ENCODE results near the gene POLR1E. TPM values are rescaled to one million over a fixed set of nuclear protein-coding genes. Genes with fewer than 3 reads are reported as not detected.
A peak's percentile ranks its signal among the peaks of the same experiment; 100 is the strongest.

The POLR1E gene
- total and polyA plus RNA-seq, 12 donors: 5.0 to 28.8 (median 17.5) TPM

GRCh38 chr9:37464006-37464405 lies 21.7 kb upstream of the POLR1E start:
- no peaks in the 10 kb centered on the region for H3K9me3 ChIP-seq
- H3K27me3 ChIP-seq: no peaks in the 10 kb centered on the region
- H3K4me3 ChIP-seq: peak overlapping the region in 9 of 10 donors; percentile 72 to 99 (median 93)
- 22 to 34% methylated on average over 3 of the region's 3 CpGs for WGBS, 2 donors
- H3K4me1 ChIP-seq: peaks cover 2 to 42% (median 34%) of the 10 kb centered on the region in 9 donors
- TF ChIP-seq, protein P1, sequence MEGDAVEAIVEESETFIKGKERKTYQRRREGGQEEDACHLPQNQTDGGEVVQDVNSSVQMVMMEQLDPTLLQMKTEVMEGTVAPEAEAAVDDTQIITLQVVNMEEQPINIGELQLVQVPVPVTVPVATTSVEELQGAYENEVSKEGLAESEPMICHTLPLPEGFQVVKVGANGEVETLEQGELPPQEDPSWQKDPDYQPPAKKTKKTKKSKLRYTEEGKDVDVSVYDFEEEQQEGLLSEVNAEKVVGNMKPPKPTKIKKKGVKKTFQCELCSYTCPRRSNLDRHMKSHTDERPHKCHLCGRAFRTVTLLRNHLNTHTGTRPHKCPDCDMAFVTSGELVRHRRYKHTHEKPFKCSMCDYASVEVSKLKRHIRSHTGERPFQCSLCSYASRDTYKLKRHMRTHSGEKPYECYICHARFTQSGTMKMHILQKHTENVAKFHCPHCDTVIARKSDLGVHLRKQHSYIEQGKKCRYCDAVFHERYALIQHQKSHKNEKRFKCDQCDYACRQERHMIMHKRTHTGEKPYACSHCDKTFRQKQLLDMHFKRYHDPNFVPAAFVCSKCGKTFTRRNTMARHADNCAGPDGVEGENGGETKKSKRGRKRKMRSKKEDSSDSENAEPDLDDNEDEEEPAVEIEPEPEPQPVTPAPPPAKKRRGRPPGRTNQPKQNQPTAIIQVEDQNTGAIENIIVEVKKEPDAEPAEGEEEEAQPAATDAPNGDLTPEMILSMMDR (IDR thresholded peaks at IDR 0.05): no peak
- ATAC-seq (no peak), DNase-seq (no peak)
- peak overlapping the region in 9 of 10 donors; percentile 90 to 99 (median 98) for H3K27ac ChIP-seq
- no peaks in the 10 kb centered on the region for H3K36me3 ChIP-seq
- intact Hi-C loops (cut with DNase I): loop anchor here in 1 of 10 donors (5.0 kb wide), 1 partner anchor 37 kb away; no protein-coding TSS in a partner anchor

GRCh38 chr9:37464426-37465248 lies 21.1 kb upstream of the POLR1E start:
- peak overlapping the region; percentile 90 to 99 (median 97) for H3K27ac ChIP-seq
- TF ChIP-seq, protein P1 (IDR thresholded peaks at IDR 0.05): no peak
- 0% methylated on average over 47 of the region's 47 CpGs for WGBS, 2 donors
- no peaks in the 10 kb centered on the region for H3K9me3 ChIP-seq
- H3K4me1 ChIP-seq: peaks cover 2 to 42% (median 34%) of the 10 kb centered on the region in 9 donors
- intact Hi-C loops (cut with DNase I): loop anchor here in 3 of 10 donors (5.0 kb wide), 2 partner anchors 37 to 42 kb away; partner anchors contain the start of gene GRHPR (in 2 of the 3)
- DNase-seq (peak; percentile 77), ATAC-seq (peak; percentile 39 to 76 (median 60))
- H3K36me3 ChIP-seq: no peaks in the 10 kb centered on the region
- peak overlapping the region; percentile 72 to 99 (median 88) for H3K4me3 ChIP-seq
- H3K27me3 ChIP-seq: no peaks in the 10 kb centered on the region

DNA sequence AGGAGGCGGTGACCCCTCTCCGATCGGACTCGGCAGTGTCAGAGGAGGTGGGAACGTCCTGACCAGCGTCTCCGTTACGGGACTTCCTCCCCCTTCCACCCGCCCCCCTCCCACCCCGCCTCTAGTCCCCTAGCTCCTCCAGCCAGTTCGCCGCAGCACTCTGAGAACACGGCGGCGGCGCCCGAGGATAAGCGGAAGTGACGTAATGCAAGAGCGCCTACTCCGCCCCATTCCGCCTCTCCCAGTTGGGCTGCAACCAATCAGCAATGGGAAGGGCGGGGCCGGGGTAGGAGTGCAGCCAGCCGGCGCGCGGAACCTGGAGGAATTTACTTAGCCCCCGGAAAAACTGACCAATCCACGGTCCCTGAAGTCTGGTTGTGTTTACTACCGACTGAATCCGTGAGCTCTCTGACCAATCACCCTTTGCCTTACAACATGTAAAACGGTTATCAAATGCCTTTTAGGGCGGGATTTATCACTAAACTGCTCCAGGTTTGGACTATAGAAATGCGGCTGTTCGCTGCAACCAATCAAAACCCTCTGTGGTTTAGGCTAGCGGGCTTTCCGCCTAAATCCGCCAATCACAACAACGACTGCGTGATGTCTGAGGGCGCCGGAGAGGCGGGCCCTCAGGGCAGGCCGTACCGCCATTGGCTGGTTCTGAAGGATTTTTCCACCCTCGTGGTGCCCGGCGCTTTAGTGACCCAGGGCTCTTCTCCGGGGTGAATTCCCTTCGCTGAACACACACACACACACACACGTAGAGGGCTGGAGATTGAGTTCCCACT lies 20.3 kb upstream of the POLR1E start, which contains the start of gene ZBTB5:
ZBTB5 (minus strand) TSS at position 202 of the 788 bp plus-strand sequence. CDS start 22,899 bp downstream, outside the sequence.
- 0% methylated on average over 52 of the region's 52 CpGs for WGBS, 2 donors
- no peaks in the 10 kb centered on the region for H3K9me3 ChIP-seq
- intact Hi-C loops (cut with DNase I): loop anchor here in 4 of 10 donors (1.0 to 5.0 kb wide), 3 partner anchors 43 kb away; partner anchors contain the start of gene GRHPR (in 4 of the 4)
- H3K27ac ChIP-seq: peak within 1 kb of the TSS; percentile 90 to 99 (median 97)
- no peaks in the 10 kb centered on the region for H3K27me3 ChIP-seq
- no peaks in the 10 kb centered on the region for H3K36me3 ChIP-seq
- DNase-seq (peak; percentile 98 to 99), ATAC-seq (peak; percentile 90 to 96 (median 93))
- H3K4me3 ChIP-seq: peak within 1 kb of the TSS; percentile 72 to 99 (median 88)
- peaks cover 2 to 42% (median 34%) of the 10 kb centered on the region in 9 donors for H3K4me1 ChIP-seq
- TF ChIP-seq, protein P1 (IDR thresholded peaks at IDR 0.05): no peak

Measured in heart right ventricle (tissue), 16 donors.